Mesendoderm (in vitro differentiated cells): ENCODE data around the gene PPP1R12A.
A peak's percentile ranks its signal among the peaks of the same experiment; 100 is the strongest.

Experiments
- DNase-seq: peaks from one replicate; pipeline ENCODE4 v3.0.0; 2013
- H2AK5ac ChIP-seq: 2 replicates; pipeline ENCODE4 v1.6.1; 2013; ENCODE audit warnings: low read length, inconsistent platforms
- H2BK120ac ChIP-seq: 2 replicates; pipeline ENCODE4 v1.6.1; 2013; ENCODE audit warnings: low read depth, mild to moderate bottlenecking, low read length, moderate library complexity, mixed read lengths
- H2BK15ac ChIP-seq: replicated peaks from 2 replicates; pipeline ENCODE4 v1.6.1; 2013; ENCODE audit warnings: low read depth, mild to moderate bottlenecking, moderate library complexity
- H2BK5ac ChIP-seq: 2 replicates; pipeline ENCODE4 v1.6.1; 2013; ENCODE audit warnings: low read length, inconsistent platforms
- H3K18ac ChIP-seq: 2 replicates; pipeline ENCODE4 v1.6.1; 2013; ENCODE audit warnings: mild to moderate bottlenecking, low read length, mixed read lengths
- H3K23ac ChIP-seq: one replicate; pipeline ENCODE4 v1.6.1; 2013; ENCODE audit warnings: low read length
- H3K27ac ChIP-seq: 2 replicates; pipeline ENCODE4 v1.5.1; 2013; ENCODE audit warnings: low read depth, mild to moderate bottlenecking, inconsistent platforms, low read length, moderate library complexity
- H3K27me3 ChIP-seq: 2 replicates; pipeline ENCODE4 v1.6.1; 2013; ENCODE audit warnings: low read length, control low read depth, mild to moderate bottlenecking, inconsistent platforms; ENCODE audit not compliant: insufficient read depth, poor library complexity
- H3K36me3 ChIP-seq: 2 replicates; pipeline ENCODE4 v1.6.1; 2013; ENCODE audit warnings: low read length, inconsistent platforms; ENCODE audit not compliant: control insufficient read depth, insufficient read depth
- H3K4ac ChIP-seq: one replicate; pipeline ENCODE4 v1.6.1; 2013; ENCODE audit warnings: low read depth, mild to moderate bottlenecking, low read length, moderate library complexity
- H3K4me1 ChIP-seq: 2 replicates; pipeline ENCODE4 v1.6.1; 2013; ENCODE audit warnings: low read depth, low read length, inconsistent platforms; ENCODE audit not compliant: control insufficient read depth
- H3K4me2 ChIP-seq: 2 replicates; pipeline ENCODE4 v1.6.1; 2013; ENCODE audit warnings: low read length
- H3K4me3 ChIP-seq: 2 replicates; pipeline ENCODE4 v1.5.1; 2013; ENCODE audit warnings: mild to moderate bottlenecking, low read length
- H3K56ac ChIP-seq: one replicate; pipeline ENCODE4 v1.6.1; 2013; ENCODE audit warnings: low read length
- H3K79me1 ChIP-seq: 2 replicates; pipeline ENCODE4 v1.6.1; 2013; ENCODE audit warnings: low read length, inconsistent platforms
- H3K79me2 ChIP-seq: 2 replicates; pipeline ENCODE4 v1.6.1; 2013; ENCODE audit warnings: mild to moderate bottlenecking, low read length; ENCODE audit not compliant: control insufficient read depth, insufficient read depth
- H3K9ac ChIP-seq: 2 replicates; pipeline ENCODE4 v1.6.1; 2013; ENCODE audit warnings: low read length, inconsistent platforms
- H4K5ac ChIP-seq: one replicate; pipeline ENCODE4 v1.6.1; 2013; ENCODE audit warnings: low read length
- H4K8ac ChIP-seq: one replicate; pipeline ENCODE4 v1.6.1; 2013; ENCODE audit warnings: low read depth, mild to moderate bottlenecking, control low read depth, low read length, moderate library complexity
- WGBS: extraction: QIAGEN DNeasy Blood & Tissue Kit; methylation state at CpG from one replicate; pipeline ENCODE4 v1.1.7; 2013; ENCODE audit warnings: low lambda C conversion rate, missing lambda C conversion rate; ENCODE audit not compliant: insufficient coverage; ENCODE audit errors: extremely low coverage; 5-methylcytosine and 5-hydroxymethylcytosine counted together

PPP1R12A gene

DNA sequence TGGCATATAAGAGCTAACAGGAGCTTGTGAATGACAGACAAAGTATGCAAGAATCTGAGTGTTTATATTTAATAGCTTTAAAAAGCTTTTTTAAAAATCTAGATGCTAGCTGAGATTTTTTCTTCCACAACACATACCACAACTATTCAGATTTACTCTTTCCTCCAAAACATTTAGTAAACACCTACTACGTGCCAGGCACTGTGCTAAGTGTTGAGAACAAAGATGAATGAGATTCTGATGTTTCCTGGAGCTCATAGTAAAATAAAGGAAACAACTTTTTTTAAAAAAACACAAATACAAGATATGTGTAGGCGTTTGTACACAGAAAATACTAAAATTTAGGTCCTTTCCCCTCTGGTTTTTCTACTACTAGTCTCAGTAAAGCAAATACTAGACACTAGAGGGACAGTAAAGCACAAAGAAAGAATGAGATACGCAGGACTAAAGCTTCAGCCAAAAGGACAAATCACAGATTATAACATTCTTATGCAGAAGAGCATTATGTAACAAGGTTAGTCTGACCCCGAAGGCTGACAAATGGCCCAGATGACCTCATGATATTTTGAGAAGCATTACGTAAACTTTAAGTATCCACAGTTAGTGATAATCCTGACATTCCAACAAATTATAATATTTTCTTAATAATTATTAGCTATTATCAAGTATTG lies 165.6 kb downstream of the PPP1R12A start:
- Histone ChIP-seq H3K4me3 (no peak overlapping the region), H3K36me3 (no peaks in the 10 kb centered on the region), H3K27me3 (no peaks in the 10 kb centered on the region), H3K9ac (no peak overlapping the region), H3K79me2 (no peaks in the 10 kb centered on the region), H2AK5ac (no peak overlapping the region), H4K5ac (no peak overlapping the region), H3K4me2 (no peak overlapping the region), H2BK15ac (no peak overlapping the region), H3K79me1 (no peaks in the 10 kb centered on the region), H3K27ac (no peak overlapping the region), H4K8ac (no peak overlapping the region), H2BK120ac (no peak overlapping the region), H2BK5ac (no peak overlapping the region), H3K23ac (no peak overlapping the region), H3K4me1 (no peaks in the 10 kb centered on the region), H3K4ac (no peak overlapping the region), H3K18ac (no peak overlapping the region), H3K56ac (no peak overlapping the region)
- no peak for DNase-seq
- WGBS, result no CpG with 5 or more reads among the region's 5 CpGs

DNA sequence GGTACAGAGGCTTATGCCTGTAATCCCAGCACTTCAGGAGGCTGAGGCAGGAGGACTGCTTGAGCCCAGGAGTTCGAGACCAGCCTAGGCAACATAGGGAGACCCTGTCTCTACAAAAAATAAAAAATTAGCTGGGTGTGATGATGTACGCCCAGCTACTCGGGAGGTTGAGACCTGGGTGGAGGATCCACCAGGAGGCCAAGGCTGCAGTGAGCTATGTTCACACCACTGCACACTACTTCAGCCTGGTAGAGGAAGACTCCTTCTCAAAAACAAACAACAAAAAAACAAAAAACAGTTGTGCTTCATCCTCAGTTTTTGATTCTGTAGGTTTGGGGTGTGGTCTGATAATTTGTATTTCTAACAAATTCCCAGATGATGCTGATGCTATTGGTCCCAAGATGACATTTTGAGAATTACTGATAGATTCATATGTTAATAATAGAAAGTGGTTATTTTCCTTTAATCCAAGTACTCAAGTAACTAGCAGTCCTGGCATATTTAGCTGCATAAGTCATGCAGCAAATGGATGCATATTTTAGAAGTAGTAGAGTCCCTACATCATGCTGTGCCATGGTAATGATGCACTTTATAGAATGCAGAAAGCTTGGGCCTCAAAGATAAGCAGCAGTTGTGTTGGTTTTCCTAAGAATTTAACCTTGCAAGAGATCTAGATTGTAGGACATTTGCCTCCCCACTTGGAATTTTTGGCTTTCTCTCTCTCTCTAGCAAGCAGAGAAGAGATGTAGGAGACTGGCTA lies 168.0 kb downstream of the PPP1R12A start:
- peak; percentile 32 for DNase-seq
- no CpG with 5 or more reads among the region's 3 CpGs for whole genome bisulfite sequencing

GRCh38 chr12:79765157-79765556 lies 169.7 kb downstream of the PPP1R12A start:
- Histone ChIP-seq H3K4me2 (no peak overlapping the region), H2BK120ac (no peak overlapping the region), H3K79me1 (no peaks in the 10 kb centered on the region), H3K23ac (no peak overlapping the region), H3K4ac (no peak overlapping the region), H3K56ac (no peak overlapping the region), H3K4me3 (no peak overlapping the region), H3K27ac (no peak overlapping the region), H2AK5ac (no peak overlapping the region), H3K79me2 (no peaks in the 10 kb centered on the region), H3K36me3 (no peaks in the 10 kb centered on the region), H3K4me1 (no peaks in the 10 kb centered on the region), H4K5ac (no peak overlapping the region), H3K27me3 (no peaks in the 10 kb centered on the region), H2BK15ac (no peak overlapping the region), H4K8ac (no peak overlapping the region), H3K9ac (no peak overlapping the region), H3K18ac (no peak overlapping the region), H2BK5ac (no peak overlapping the region)
- DNase-seq, result peak; percentile 28
- no CpG with 5 or more reads among the region's 1 CpG for WGBS

More for the DNA sequence above, 168.0 kb downstream of the PPP1R12A start:
- Histone ChIP-seq H4K8ac (no peak overlapping the region), H3K4me3 (no peak overlapping the region), H2BK120ac (no peak overlapping the region), H3K4ac (no peak overlapping the region), H4K5ac (no peak overlapping the region), H2AK5ac (no peak overlapping the region), H3K79me2 (no peaks in the 10 kb centered on the region), H3K18ac (no peak overlapping the region), H3K36me3 (no peaks in the 10 kb centered on the region), H3K23ac (no peak overlapping the region), H3K4me2 (no peak overlapping the region), H3K79me1 (no peaks in the 10 kb centered on the region), H3K9ac (no peak overlapping the region), H3K4me1 (no peaks in the 10 kb centered on the region), H2BK5ac (no peak overlapping the region), H2BK15ac (no peak overlapping the region), H3K56ac (no peak overlapping the region), H3K27me3 (no peaks in the 10 kb centered on the region), H3K27ac (no peak overlapping the region)

DNA sequence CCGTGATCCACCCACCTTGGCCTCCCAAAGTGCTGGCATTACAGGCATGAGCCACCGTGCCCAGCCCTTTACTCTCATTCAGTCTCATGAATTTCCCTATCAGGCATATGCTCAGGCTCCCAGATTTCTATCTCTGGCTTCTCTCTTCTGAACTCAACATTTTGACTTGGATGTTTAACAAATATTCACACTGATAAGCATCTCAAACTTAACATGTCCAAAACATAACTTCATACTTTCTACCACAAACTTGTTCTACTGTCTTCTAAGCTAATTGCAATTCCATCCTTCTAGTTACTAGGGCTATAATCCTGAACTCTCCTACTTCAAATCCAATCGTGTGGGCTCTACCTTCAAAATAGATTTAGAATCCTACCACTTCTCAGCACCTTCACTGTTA lies 170.3 kb downstream of the PPP1R12A start:
- Histone ChIP-seq H3K18ac (no peak overlapping the region), H3K4ac (no peak overlapping the region), H2BK120ac (no peak overlapping the region), H4K5ac (no peak overlapping the region), H3K9ac (no peak overlapping the region), H3K4me3 (no peak overlapping the region), H3K36me3 (no peaks in the 10 kb centered on the region), H3K56ac (no peak overlapping the region), H3K79me1 (no peaks in the 10 kb centered on the region), H2BK5ac (no peak overlapping the region), H2AK5ac (no peak overlapping the region), H3K27ac (no peak overlapping the region), H3K27me3 (no peaks in the 10 kb centered on the region), H3K79me2 (no peaks in the 10 kb centered on the region), H3K4me2 (no peak overlapping the region), H4K8ac (no peak overlapping the region), H3K4me1 (no peaks in the 10 kb centered on the region), H3K23ac (no peak overlapping the region), H2BK15ac (no peak overlapping the region)
- no peak for DNase-seq
- no CpG with 5 or more reads among the region's 3 CpGs for WGBS

DNA sequence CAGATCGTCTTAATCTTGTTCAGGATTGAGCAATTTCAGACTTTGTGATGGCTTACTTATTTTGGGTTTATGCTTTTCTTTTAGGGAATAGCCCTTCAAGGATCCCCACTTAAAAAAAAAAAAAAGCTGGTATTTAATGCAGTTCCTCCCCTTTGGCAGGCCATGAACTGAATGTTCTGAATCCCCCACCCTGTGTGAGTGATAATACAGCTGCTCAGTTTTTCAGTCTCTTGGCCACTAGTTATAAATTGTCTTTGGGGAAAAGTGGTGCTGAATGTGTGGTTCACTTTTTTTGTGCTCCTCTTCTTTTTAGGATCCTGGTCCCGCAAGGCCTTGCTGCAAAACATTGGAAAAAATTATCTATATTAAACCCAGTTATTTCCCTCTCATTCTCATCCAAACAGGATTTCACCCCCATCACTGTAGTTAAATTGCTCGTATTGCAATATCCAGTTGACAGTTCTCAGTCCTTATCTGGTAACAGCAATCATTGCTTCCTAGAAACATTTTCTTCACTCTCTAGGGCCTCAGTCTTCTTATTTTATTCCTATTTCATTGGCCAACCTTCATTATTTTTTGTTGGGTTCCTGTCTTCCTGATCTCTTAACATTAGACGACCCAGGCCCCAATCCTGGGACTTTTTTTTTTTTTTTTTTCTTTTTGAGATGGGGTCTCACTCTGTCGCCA lies 171.0 kb downstream of the PPP1R12A start:
- peak overlapping the region; percentile 61 for H2BK120ac ChIP-seq
- no peaks in the 10 kb centered on the region for H3K79me1 ChIP-seq
- DNase-seq, result no peak
- H3K79me2 ChIP-seq, result no peaks in the 10 kb centered on the region
- no peaks in the 10 kb centered on the region for H3K27me3 ChIP-seq
- H4K5ac ChIP-seq, result no peak overlapping the region
- no peak overlapping the region for H3K56ac ChIP-seq
- no peak overlapping the region for H3K4me3 ChIP-seq
- WGBS, result no CpG with 5 or more reads among the region's 5 CpGs
- no peak overlapping the region for H4K8ac ChIP-seq
- H3K4me2 ChIP-seq, result no peak overlapping the region
- H3K36me3 ChIP-seq, result no peaks in the 10 kb centered on the region
- no peak overlapping the region for H3K4ac ChIP-seq
- no peak overlapping the region for H2BK15ac ChIP-seq
- no peaks in the 10 kb centered on the region for H3K4me1 ChIP-seq
- no peak overlapping the region for H3K18ac ChIP-seq
- H2BK5ac ChIP-seq, result no peak overlapping the region
- H3K27ac ChIP-seq, result no peak overlapping the region
- H3K23ac ChIP-seq, result no peak overlapping the region
- no peak overlapping the region for H2AK5ac ChIP-seq
- no peak overlapping the region for H3K9ac ChIP-seq
